GM18508 (cell line): Measurements from ENCODE around the gene CLUH.

ENCODE experiments used
- ATAC-seq: cut with Tn5 transposase; IDR thresholded peaks from one replicate; pipeline ENCODE4 v1.9.1; 2021; ENCODE audit warnings: moderate number of reproducible peaks; ENCODE audit not compliant: insufficient read depth, unreplicated experiment

The CLUH gene

GRCh38 chr17:2723505-2723996 is 12.0 kb upstream of the CLUH start:
- no peak for ATAC-seq

GRCh38 chr17:2722611-2723010 is 11.0 kb upstream of the CLUH start:
- no peak for ATAC-seq

- ATAC-seq = no peak
These were observed 10.0 kb upstream of the CLUH start for GRCh38 chr17:2721603-2722002.

GRCh38 chr17:2719861-2720260 is 8.3 kb upstream of the CLUH start:
- no peak for ATAC-seq

- no peak for ATAC-seq
These were observed 6.8 kb upstream of the CLUH start for GRCh38 chr17:2718150-2718938.

- ATAC-seq = no peak
These were observed 5.1 kb upstream of the CLUH start for GRCh38 chr17:2716649-2717048.

- no peak for ATAC-seq
These were observed 2.3 kb upstream of the CLUH start for GRCh38 chr17:2713881-2714280.

GRCh38 chr17:2712300-2713043 is 908 bp upstream of the CLUH start:
- ATAC-seq = no peak

- no peak for ATAC-seq
These were observed 559 bp downstream of the CLUH start for GRCh38 chr17:2710803-2711607.

- no peak for ATAC-seq
These were observed 1.3 kb downstream of the CLUH start for GRCh38 chr17:2710071-2710802.

- ATAC-seq = no peak
These were observed 2.3 kb downstream of the CLUH start for GRCh38 chr17:2709183-2709661.

GRCh38 chr17:2708585-2709182 is 2.9 kb downstream of the CLUH start:
- no peak for ATAC-seq

GRCh38 chr17:2707721-2708584 is 3.6 kb downstream of the CLUH start:
- ATAC-seq = no peak

GRCh38 chr17:2706911-2707510 is 4.6 kb downstream of the CLUH start:
- ATAC-seq = no peak

GRCh38 chr17:2705888-2706795 is 5.4 kb downstream of the CLUH start:
- no peak for ATAC-seq

- no peak for ATAC-seq
These were observed 6.3 kb downstream of the CLUH start for GRCh38 chr17:2705263-2705662.

GRCh38 chr17:2704890-2705248 is 6.7 kb downstream of the CLUH start:
- no peak for ATAC-seq
